T-cell (primary cell): ENCODE data around the gene PF4V1. TPM values are rescaled to one million over a fixed set of nuclear protein-coding genes. Genes with fewer than 3 reads are reported as not detected.

ENCODE experiments used
- ATAC-seq, 4 experiments: fragments of 200-7000 bp in 3 of 4; fragments of 150-1000 bp in 1 of 4; cut with Tn5 transposase; replicated peaks in 1 of 4; 1 replicate in 3 of 4; 2 replicates in 1 of 4; pipeline ENCODE4 v1.10.0; 2021; ENCODE audit warnings: moderate library complexity in 3 of 4, mild to moderate bottlenecking in 2 of 4, moderate number of reproducible peaks in 1 of 4
- CTCF ChIA-PET, 2 donors: fragments of 300-600 bp; sonication (Branson Sonifier 250); formaldehyde crosslinking; loops; one replicate each; lab custom pipeline; 2022; ENCODE audit warnings: antibody characterized with exemption in 2 of 2; lab: Charles Lee
- POLR2A ChIA-PET, 2 donors: fragments of 300-600 bp; sonication (Branson Sonifier 250); formaldehyde crosslinking; loops; one replicate each; lab custom pipeline; 2022; ENCODE audit warnings: antibody characterized with exemption in 2 of 2; lab: Charles Lee
- DNase-seq, 35 experiments: peaks; one replicate each; pipeline versions ENCODE4 v3.0.0 to v3.0.0-alpha.2; 2013 to 2023
- H3K27ac ChIP-seq: one replicate; pipeline ENCODE4 v1.5.1; 2013; ENCODE audit warnings: low read length
- H3K27me3 ChIP-seq, 2 experiments: replicated peaks in 1 of 2; 1 replicate in 1 of 2; 2 replicates in 1 of 2; pipeline versions ENCODE4 v1.6.1 to v1.7.0; 2013; ENCODE audit warnings: low read length in 1 of 2, mixed read lengths in 1 of 2; ENCODE audit not compliant: control insufficient read depth in 2 of 2, insufficient read depth in 2 of 2; ENCODE audit errors: extremely low read depth in 1 of 2
- H3K36me3 ChIP-seq, 2 donors: 1 replicate in 1 of 2; 2 replicates in 1 of 2; pipeline versions ENCODE4 v1.6.1 to v1.7.0; 2013; ENCODE audit warnings: low read length in 1 of 2; ENCODE audit not compliant: control insufficient read depth in 2 of 2, insufficient read depth in 1 of 2; ENCODE audit errors: extremely low read depth in 1 of 2
- H3K4me1 ChIP-seq, 2 experiments: 1 replicate in 1 of 2; 2 replicates in 1 of 2; pipeline versions ENCODE4 v1.6.1 to v1.7.0; 2013; ENCODE audit warnings: low read length in 2 of 2, mixed read lengths in 1 of 2; ENCODE audit not compliant: insufficient read depth in 2 of 2, control insufficient read depth in 1 of 2; ENCODE audit errors: extremely low read depth in 1 of 2
- H3K4me3 ChIP-seq, 2 donors: 1 replicate in 1 of 2; 2 replicates in 1 of 2; pipeline versions ENCODE4 v1.5.1 to v1.7.0; 2013; ENCODE audit warnings: mild to moderate bottlenecking in 2 of 2, low read length in 1 of 2, moderate library complexity in 1 of 2; ENCODE audit not compliant: control insufficient read depth in 1 of 2; ENCODE audit errors: extremely low read depth in 1 of 2
- H3K9me3 ChIP-seq: 2 replicates; pipeline ENCODE4 v1.7.0; 2013
- H3K27ac Mint-ChIP-seq, 2 donors: one replicate each; pipeline ENCODE4 v1.8.0; 2020 to 2021; ENCODE audit warnings: mild to moderate bottlenecking in 2 of 2, mixed read lengths in 2 of 2
- H3K27me3 Mint-ChIP-seq, 2 donors: one replicate each; pipeline ENCODE4 v1.8.0; 2021 to 2022; ENCODE audit warnings: mixed read lengths in 2 of 2
- H3K36me3 Mint-ChIP-seq: one replicate; pipeline ENCODE4 v1.8.0; 2021; ENCODE audit warnings: mixed read lengths
- H3K4me1 Mint-ChIP-seq, 3 donors: one replicate each; pipeline ENCODE4 v1.8.0; 2020 to 2022; ENCODE audit warnings: mixed read lengths in 3 of 3, mild to moderate bottlenecking in 1 of 3
- H3K4me3 Mint-ChIP-seq, 3 donors: one replicate each; pipeline ENCODE4 v1.8.0; 2020 to 2022; ENCODE audit warnings: mild to moderate bottlenecking in 3 of 3, mixed read lengths in 3 of 3, moderate library complexity in 3 of 3
- H3K9me3 Mint-ChIP-seq, 3 donors: one replicate each; pipeline ENCODE4 v1.8.0; 2020 to 2022; ENCODE audit warnings: mixed read lengths in 3 of 3
- WGBS: methylation state at CpG from one replicate; pipeline ENCODE4 v1.1.5; 2013; ENCODE audit warnings: missing lambda C conversion rate; ENCODE audit not compliant: insufficient coverage; 5-methylcytosine and 5-hydroxymethylcytosine counted together
- total RNA-seq, 35 experiments: library from RNA in 6 of 35; stranded (reverse) in 6 of 35; fragments of 120-200 nt in 1 of 35; gene quantifications; one replicate each; pipeline versions ENCODE4 v1.2.1 to v1.2.4 and lab custom pipeline; 2013 to 2026

Gene PF4V1
- total RNA-seq, 5 donors from 2014 or later (not counting 1 experiment from before 2014, with no cell fraction given), result 1.6 TPM; not detected in 4

DNA sequence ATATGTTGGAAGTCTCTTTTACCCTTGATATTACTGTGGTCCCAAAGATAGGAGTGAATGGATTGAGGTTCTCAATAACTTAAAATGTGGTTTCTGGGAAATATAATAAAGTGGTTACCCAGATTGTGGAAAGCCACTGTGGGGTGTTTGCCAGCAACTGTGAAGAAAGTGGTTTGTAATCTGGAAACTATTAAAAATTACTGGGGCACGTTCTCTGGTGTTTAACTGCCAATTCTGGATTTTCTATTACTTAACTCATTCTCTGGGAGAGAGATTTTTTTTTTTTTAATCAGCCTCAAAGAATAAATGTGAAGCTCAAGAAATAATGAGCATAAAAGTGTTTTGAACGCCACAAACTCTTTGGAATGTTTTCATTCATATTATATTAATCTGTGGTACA, 21.5 kb upstream of the PF4V1 start:
- no peaks in the 10 kb centered on the region for H3K27me3 Mint-ChIP-seq
- WGBS, result no CpG with 5 or more reads among the region's 2 CpGs
- no peaks in the 10 kb centered on the region for H3K36me3 Mint-ChIP-seq
- no peak overlapping the region for H3K4me3 Mint-ChIP-seq
- Histone ChIP-seq H3K27ac (no peak overlapping the region), H3K36me3 (no peaks in the 10 kb centered on the region), H3K4me3 (no peak overlapping the region), H3K27me3 (peaks cover 0 to 3% of the 10 kb centered on the region in 2 experiments), H3K9me3 (no peaks in the 10 kb centered on the region), H3K4me1 (no peaks in the 10 kb centered on the region)
- POLR2A ChIA-PET, result interaction anchor here in 1 of 2 donors (0.6 kb wide), 1 partner anchor 620 kb away, joined by 3 read pairs; no protein-coding TSS in a partner anchor
- ATAC-seq (no peak), DNase-seq (no peak)
- no peak overlapping the region for H3K27ac Mint-ChIP-seq
- no peaks in the 10 kb centered on the region for H3K4me1 Mint-ChIP-seq
- CTCF ChIA-PET, result no interaction called here
- peaks cover 3 to 5% (median 3%) of the 10 kb centered on the region in 3 donors for H3K9me3 Mint-ChIP-seq

DNA sequence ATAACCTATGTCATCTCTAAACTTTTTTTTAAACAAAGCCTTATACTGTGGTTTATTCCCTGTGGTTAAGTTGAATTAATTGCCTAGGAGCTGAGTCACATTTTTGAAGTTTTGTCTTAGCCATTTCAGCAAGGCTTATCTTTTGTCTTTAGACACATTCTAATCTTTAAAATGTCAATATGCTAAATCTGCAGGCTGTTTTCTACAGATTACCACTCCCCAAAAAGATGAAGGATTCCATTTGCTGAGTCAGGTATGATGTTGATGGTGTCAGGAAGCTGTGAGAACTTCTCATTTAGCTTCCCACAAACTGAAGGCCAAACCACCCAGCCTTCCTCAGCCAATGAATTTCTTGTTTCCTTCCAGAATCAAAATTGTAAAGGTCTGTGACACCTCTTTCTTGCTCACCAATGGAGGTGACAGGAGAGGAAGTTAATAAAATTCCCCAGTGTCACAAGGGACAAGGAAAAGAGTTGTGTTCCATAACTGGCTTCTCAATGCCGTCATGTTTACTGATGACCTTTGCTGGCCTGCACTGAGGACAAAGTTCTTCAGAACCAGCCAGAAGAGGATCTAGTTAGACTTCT, 20.4 kb upstream of the PF4V1 start:
- H3K36me3 Mint-ChIP-seq, result no peaks in the 10 kb centered on the region
- no peak for DNase-seq
- no peak for ATAC-seq
- H3K27ac Mint-ChIP-seq, result no peak overlapping the region
- Histone ChIP-seq H3K27ac (no peak overlapping the region), H3K4me1 (no peaks in the 10 kb centered on the region), H3K9me3 (no peaks in the 10 kb centered on the region), H3K36me3 (no peaks in the 10 kb centered on the region), H3K4me3 (no peak overlapping the region), H3K27me3 (peaks cover 0 to 8% of the 10 kb centered on the region in 2 experiments)
- H3K4me1 Mint-ChIP-seq, result no peaks in the 10 kb centered on the region
- ChIA-PET POLR2A (no interaction called here), CTCF (no interaction called here)
- H3K27me3 Mint-ChIP-seq, result peaks cover 9 to 10% of the 10 kb centered on the region in 2 donors
- H3K4me3 Mint-ChIP-seq, result no peak overlapping the region
- H3K9me3 Mint-ChIP-seq, result peaks cover 2 to 7% (median 3%) of the 10 kb centered on the region in 3 donors
- WGBS, result 100% methylated on average over 1 of the region's 1 CpG

DNA sequence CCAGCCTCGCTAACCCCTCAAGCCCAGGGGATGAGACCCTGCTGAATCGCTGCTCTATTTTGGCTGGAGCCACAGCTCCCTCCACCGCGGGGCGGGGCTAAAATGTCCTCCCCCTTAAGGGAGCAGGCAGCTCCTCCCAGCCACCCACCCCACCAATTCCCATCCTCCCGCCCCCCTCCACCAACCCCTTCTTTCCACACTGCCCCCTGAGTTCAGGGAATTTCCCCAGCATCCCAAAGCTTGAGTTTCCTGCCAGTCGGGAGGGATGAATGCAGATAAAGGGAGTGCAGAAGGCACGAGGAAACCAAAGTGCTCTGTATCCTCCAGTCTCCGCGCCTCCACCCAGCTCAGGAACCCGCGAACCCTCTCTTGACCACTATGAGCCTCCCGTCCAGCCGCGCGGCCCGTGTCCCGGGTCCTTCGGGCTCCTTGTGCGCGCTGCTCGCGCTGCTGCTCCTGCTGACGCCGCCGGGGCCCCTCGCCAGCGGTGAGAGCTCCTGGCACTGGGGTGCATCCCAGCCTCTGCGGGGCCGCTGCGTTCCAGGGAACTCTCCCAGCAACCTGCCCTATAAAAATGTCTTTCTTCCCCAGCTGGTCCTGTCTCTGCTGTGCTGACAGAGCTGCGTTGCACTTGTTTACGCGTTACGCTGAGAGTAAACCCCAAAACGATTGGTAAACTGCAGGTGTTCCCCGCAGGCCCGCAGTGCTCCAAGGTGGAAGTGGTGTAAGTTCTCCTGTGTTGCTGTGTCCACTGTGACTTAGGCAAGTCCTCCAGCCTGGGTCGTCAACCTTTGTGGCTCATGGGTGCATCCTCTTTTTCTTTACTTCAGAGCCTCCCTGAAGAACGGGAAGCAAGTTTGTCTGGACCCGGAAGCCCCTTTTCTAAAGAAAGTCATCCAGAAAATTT, 16.5 kb upstream of the PF4V1 start, which contains the start of gene CXCL6:
Gene CXCL6, plus strand, starts transcription at position 306 of the 907 bp plus-strand sequence. Its CDS starts 73 bp downstream, at position 379.
- Histone ChIP-seq H3K36me3 (no peaks in the 10 kb centered on the region), H3K27ac (no peak within 1 kb of the TSS), H3K9me3 (no peaks in the 10 kb centered on the region), H3K4me3 (peak within 1 kb of the TSS in 1 of 2 donors; percentile 54), H3K27me3 (peaks cover 0 to 8% of the 10 kb centered on the region in 2 experiments), H3K4me1 (no peaks in the 10 kb centered on the region)
- 6% methylated on average over 37 of the region's 41 CpGs for WGBS
- ChIA-PET POLR2A (interaction anchor here in 1 of 2 donors (0.6 kb wide), 1 partner anchor 227 kb away, joined by 3 read pairs; no protein-coding TSS in a partner anchor), CTCF (no interaction called here)
- ATAC-seq (no peak), DNase-seq (no peak)
- peak within 1 kb of the TSS in 1 of 3 donors; percentile 20 for H3K4me3 Mint-ChIP-seq
- no peak within 1 kb of the TSS for H3K27ac Mint-ChIP-seq
- H3K9me3 Mint-ChIP-seq, result peaks cover 0 to 5% (median 0%) of the 10 kb centered on the region in 3 donors
- no peaks in the 10 kb centered on the region for H3K4me1 Mint-ChIP-seq
- no peaks in the 10 kb centered on the region for H3K36me3 Mint-ChIP-seq
- H3K27me3 Mint-ChIP-seq, result peaks cover 9 to 14% of the 10 kb centered on the region in 2 donors

DNA sequence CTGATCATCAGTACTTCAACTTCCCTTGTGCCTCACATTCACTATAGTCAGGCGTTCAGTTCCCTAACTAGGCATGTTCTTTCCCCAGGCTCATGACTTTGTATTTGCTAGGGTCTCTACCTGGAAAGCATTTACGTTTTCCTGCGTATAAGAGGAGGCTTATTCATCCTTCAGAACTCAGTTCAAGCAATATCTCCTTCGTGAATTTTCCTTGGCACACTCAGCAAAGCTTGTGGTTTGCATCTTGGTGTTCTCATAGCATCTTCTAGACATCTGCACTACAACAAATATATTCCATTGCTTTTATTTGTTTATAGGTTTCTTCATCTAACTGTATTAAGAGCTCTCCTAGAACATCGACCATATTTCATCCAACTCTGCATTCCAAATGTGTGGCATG, 14.0 kb upstream of the PF4V1 start:
- POLR2A ChIA-PET, result no interaction called here

DNA sequence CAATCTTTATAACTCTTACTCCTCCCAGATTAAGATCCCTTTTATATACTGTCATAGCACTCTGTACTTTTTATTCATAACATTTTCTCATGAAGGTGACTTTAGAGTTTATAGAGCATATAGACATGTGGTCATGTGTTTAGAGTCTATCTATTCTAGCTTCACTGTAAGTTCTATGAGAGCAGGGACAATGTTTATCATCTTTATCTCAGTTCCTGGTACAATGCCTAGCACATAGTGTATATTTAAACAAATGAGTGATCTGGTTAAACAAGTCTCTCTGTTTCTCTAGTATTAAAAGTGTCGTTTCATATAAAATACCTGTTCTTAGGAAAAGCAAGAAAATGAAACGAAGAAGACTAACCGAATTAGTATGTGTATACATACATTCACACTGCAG, 13.4 kb upstream of the PF4V1 start:
- Histone ChIP-seq H3K27ac (no peak overlapping the region), H3K27me3 (peaks cover 0 to 8% of the 10 kb centered on the region in 2 experiments), H3K36me3 (no peaks in the 10 kb centered on the region), H3K9me3 (no peaks in the 10 kb centered on the region), H3K4me1 (no peaks in the 10 kb centered on the region), H3K4me3 (no peak overlapping the region)
- POLR2A ChIA-PET, result no interaction called here
- H3K4me1 Mint-ChIP-seq, result no peaks in the 10 kb centered on the region
- peaks cover 0 to 5% (median 0%) of the 10 kb centered on the region in 3 donors for H3K9me3 Mint-ChIP-seq
- peaks cover 9 to 14% of the 10 kb centered on the region in 2 donors for H3K27me3 Mint-ChIP-seq
- no peak for ATAC-seq
- WGBS, result no CpG with 5 or more reads among the region's 3 CpGs
- no peak for DNase-seq
- CTCF ChIA-PET, result no interaction called here
- no peak overlapping the region for H3K27ac Mint-ChIP-seq
- no peak overlapping the region for H3K4me3 Mint-ChIP-seq
- no peaks in the 10 kb centered on the region for H3K36me3 Mint-ChIP-seq

More for the DNA sequence above, 14.0 kb upstream of the PF4V1 start:
- H3K27ac ChIP-seq, result no peak overlapping the region
- CTCF ChIA-PET, result no interaction called here
- Mint-ChIP-seq H3K27ac (no peak overlapping the region), H3K9me3 (peaks cover 0 to 5% (median 0%) of the 10 kb centered on the region in 3 donors), H3K36me3 (no peaks in the 10 kb centered on the region), H3K27me3 (peaks cover 9 to 14% of the 10 kb centered on the region in 2 donors), H3K4me1 (no peaks in the 10 kb centered on the region), H3K4me3 (no peak overlapping the region)
- ATAC-seq, result no peak
- no peak overlapping the region for H3K4me3 ChIP-seq
- H3K36me3 ChIP-seq, result no peaks in the 10 kb centered on the region
- no peak for DNase-seq
- no peaks in the 10 kb centered on the region for H3K9me3 ChIP-seq
- WGBS, result 80% methylated on average over 1 of the region's 5 CpGs
- peaks cover 0 to 8% of the 10 kb centered on the region in 2 experiments for H3K27me3 ChIP-seq
- H3K4me1 ChIP-seq, result no peaks in the 10 kb centered on the region

DNA sequence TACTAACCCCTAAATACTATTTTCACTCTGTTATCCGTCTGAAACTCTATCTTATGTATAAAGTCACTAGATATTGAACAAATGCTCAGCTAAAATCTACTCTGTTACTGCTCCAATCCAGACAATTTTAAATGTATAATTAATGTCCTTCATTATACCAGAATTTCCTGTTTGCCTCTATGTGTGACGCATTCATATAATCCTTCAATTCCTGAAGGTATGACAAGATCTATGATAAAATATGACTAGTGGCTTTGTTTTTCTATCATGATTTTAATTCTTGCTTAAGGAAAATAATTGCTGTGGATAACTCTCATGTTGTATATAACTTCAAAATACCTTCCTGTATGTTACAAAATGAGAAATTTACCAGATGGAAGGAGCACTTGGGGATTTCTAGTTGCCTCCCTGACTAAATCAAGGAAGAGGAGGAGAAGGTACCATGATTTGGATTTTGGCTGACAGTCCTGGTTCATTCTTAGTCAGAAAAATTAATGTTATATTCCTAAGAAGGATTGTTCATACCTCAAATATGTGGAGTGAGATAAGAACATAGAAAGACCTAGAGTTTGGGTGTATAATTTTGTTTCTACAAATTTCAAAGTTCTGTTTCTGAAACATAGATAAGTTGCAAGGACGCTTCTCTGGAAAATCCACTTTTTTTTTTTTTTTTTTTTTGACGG, 11.7 kb upstream of the PF4V1 start:
- no peaks in the 10 kb centered on the region for H3K36me3 ChIP-seq
- 67% methylated on average over 1 of the region's 4 CpGs for WGBS
- peaks cover 0 to 6% of the 10 kb centered on the region in 2 experiments for H3K27me3 ChIP-seq
- Mint-ChIP-seq H3K9me3 (peaks cover 0 to 5% (median 0%) of the 10 kb centered on the region in 3 donors), H3K4me1 (no peaks in the 10 kb centered on the region), H3K36me3 (no peaks in the 10 kb centered on the region), H3K4me3 (no peak overlapping the region), H3K27ac (no peak overlapping the region), H3K27me3 (peaks cover 9 to 14% of the 10 kb centered on the region in 2 donors)
- no peaks in the 10 kb centered on the region for H3K4me1 ChIP-seq
- no peaks in the 10 kb centered on the region for H3K9me3 ChIP-seq
- ChIA-PET CTCF (no interaction called here), POLR2A (no interaction called here)
- DNase-seq, result no peak
- no peak overlapping the region for H3K27ac ChIP-seq
- ATAC-seq, result no peak
- H3K4me3 ChIP-seq, result no peak overlapping the region
